Spinal cord (tissue), 10 donors: ENCODE results near the gene DPM1. TPM values are rescaled to one million over a fixed set of nuclear protein-coding genes. Genes with fewer than 3 reads are reported as not detected.

Experiments
- DNase-seq, 6 donors: peaks; one replicate each; pipeline versions ENCODE4 v3.0.0 to v3.0.0-alpha.2; 2013 to 2015; ENCODE audit warnings: low spot score in 6 of 6, low read depth in 4 of 6
- H3K27ac ChIP-seq: one replicate; pipeline ENCODE4 v1.5.1; 2013; ENCODE audit warnings: low read depth, low read length, control low read depth
- H3K27me3 ChIP-seq: one replicate; pipeline ENCODE4 v1.6.1; 2013; ENCODE audit warnings: low read length; ENCODE audit not compliant: control insufficient read depth, insufficient read depth
- H3K36me3 ChIP-seq: one replicate; pipeline ENCODE4 v1.6.1; 2013; ENCODE audit warnings: low read length; ENCODE audit not compliant: control insufficient read depth, insufficient read depth
- H3K4me1 ChIP-seq: one replicate; pipeline ENCODE4 v1.6.1; 2013; ENCODE audit warnings: low read length; ENCODE audit not compliant: control insufficient read depth, insufficient read depth
- H3K4me3 ChIP-seq: one replicate; pipeline ENCODE4 v1.5.1; 2013; ENCODE audit warnings: low read depth, low read length, control low read depth
- H3K9me3 ChIP-seq: one replicate; pipeline ENCODE4 v1.6.1; 2013; ENCODE audit warnings: low read length; ENCODE audit not compliant: control insufficient read depth, insufficient read depth
- WGBS: methylation state at CpG from one replicate; pipeline ENCODE4 v1.1.5; 2013; ENCODE audit warnings: missing lambda C conversion rate; ENCODE audit not compliant: insufficient coverage; 5-methylcytosine and 5-hydroxymethylcytosine counted together
- polyA plus RNA-seq, 2 donors: library from polyadenylated mRNA; unstranded; fragments of 120-200 nt; gene quantifications; one replicate each; pipeline ENCODE4 v1.2.1, GENCODE V29; 2013; ENCODE audit not compliant: insufficient read length in 2 of 2
- total RNA-seq, 2 donors: library from RNA; depleted of rRNA in 1 of 2; stranded (reverse); fragments of 120-200 nt in 1 of 2; fragments of >200 nt in 1 of 2; gene quantifications; one replicate each; pipeline versions ENCODE4 v1.2.3 to v1.2.4, GENCODE V29; 2013 to 2014
- donor health status: healthy.

The DPM1 gene
- total and polyA plus RNA-seq, 4 donors: 35.5 to 50.7 (median 43.2) TPM

GRCh38 chr20:50911716-50912115, 46.6 kb downstream of the DPM1 start:
- H3K4me3 ChIP-seq: no peak overlapping the region
- WGBS: 80% methylated on average over 1 of the region's 1 CpG
- H3K27me3 ChIP-seq: no peaks in the 10 kb centered on the region
- H3K27ac ChIP-seq: no peak overlapping the region
- peaks cover 3% of the 10 kb centered on the region for H3K4me1 ChIP-seq
- H3K9me3 ChIP-seq: no peaks in the 10 kb centered on the region
- DNase-seq: no peak
- peaks cover 7% of the 10 kb centered on the region for H3K36me3 ChIP-seq

GRCh38 chr20:50911030-50911429, 47.3 kb downstream of the DPM1 start:
- Histone ChIP-seq H3K27ac (no peak overlapping the region), H3K27me3 (no peaks in the 10 kb centered on the region), H3K9me3 (no peaks in the 10 kb centered on the region), H3K4me1 (peaks cover 3% of the 10 kb centered on the region), H3K4me3 (no peak overlapping the region), H3K36me3 (peaks cover 7% of the 10 kb centered on the region)
- no peak for DNase-seq
- 40% methylated on average over 1 of the region's 3 CpGs for WGBS

GRCh38 chr20:50909413-50909812, 48.9 kb downstream of the DPM1 start:
- H3K27me3 ChIP-seq: no peaks in the 10 kb centered on the region
- H3K36me3 ChIP-seq: peaks cover 9% of the 10 kb centered on the region
- peaks cover 3% of the 10 kb centered on the region for H3K4me1 ChIP-seq
- H3K27ac ChIP-seq: no peak overlapping the region
- no peaks in the 10 kb centered on the region for H3K9me3 ChIP-seq
- WGBS: no CpG with 5 or more reads among the region's 3 CpGs
- DNase-seq: no peak
- H3K4me3 ChIP-seq: no peak overlapping the region

- peak in 1 of 6 donors; percentile 20 for DNase-seq
- no peak overlapping the region for H3K27ac ChIP-seq
- H3K9me3 ChIP-seq: no peaks in the 10 kb centered on the region
- no peak overlapping the region for H3K4me3 ChIP-seq
- peaks cover 3% of the 10 kb centered on the region for H3K4me1 ChIP-seq
- H3K27me3 ChIP-seq: no peaks in the 10 kb centered on the region
- WGBS: 64% methylated on average over 4 of the region's 6 CpGs
- H3K36me3 ChIP-seq: peaks cover 10% of the 10 kb centered on the region
Measured at GRCh38 chr20:50904067-50904570, 54.2 kb downstream of the DPM1 start.

GRCh38 chr20:50903353-50904051, 54.8 kb downstream of the DPM1 start:
- Histone ChIP-seq H3K36me3 (peaks cover 12% of the 10 kb centered on the region), H3K9me3 (no peaks in the 10 kb centered on the region), H3K4me1 (peaks cover 3% of the 10 kb centered on the region), H3K4me3 (no peak overlapping the region), H3K27ac (no peak overlapping the region), H3K27me3 (no peaks in the 10 kb centered on the region)
- no peak for DNase-seq
- 73% methylated on average over 4 of the region's 8 CpGs for WGBS

- Histone ChIP-seq H3K9me3 (no peaks in the 10 kb centered on the region), H3K4me3 (no peak overlapping the region), H3K27ac (no peak overlapping the region), H3K4me1 (no peaks in the 10 kb centered on the region), H3K36me3 (peaks cover 17% of the 10 kb centered on the region), H3K27me3 (no peaks in the 10 kb centered on the region)
- no CpG with 5 or more reads among the region's 1 CpG for WGBS
- DNase-seq: no peak
Measured at GRCh38 chr20:50901301-50901700, 57.0 kb downstream of the DPM1 start.

GRCh38 chr20:50900261-50900660, 58.1 kb downstream of the DPM1 start:
- Histone ChIP-seq H3K27ac (no peak overlapping the region), H3K4me1 (no peaks in the 10 kb centered on the region), H3K36me3 (peaks cover 18% of the 10 kb centered on the region), H3K4me3 (no peak overlapping the region), H3K27me3 (no peaks in the 10 kb centered on the region), H3K9me3 (no peaks in the 10 kb centered on the region)
- DNase-seq: no peak
- no CpG with 5 or more reads among the region's 7 CpGs for WGBS

- Histone ChIP-seq H3K36me3 (peaks cover 25% of the 10 kb centered on the region), H3K27me3 (no peaks in the 10 kb centered on the region), H3K27ac (no peak overlapping the region), H3K4me1 (no peaks in the 10 kb centered on the region), H3K4me3 (no peak overlapping the region), H3K9me3 (no peaks in the 10 kb centered on the region)
- no CpG with 5 or more reads among the region's 1 CpG for WGBS
- DNase-seq: no peak
Measured at GRCh38 chr20:50898475-50898874, 59.9 kb downstream of the DPM1 start.

GRCh38 chr20:50895111-50895830, 63.1 kb downstream of the DPM1 start:
- Histone ChIP-seq H3K27me3 (no peaks in the 10 kb centered on the region), H3K27ac (no peak overlapping the region), H3K9me3 (no peaks in the 10 kb centered on the region), H3K36me3 (peaks cover 36% of the 10 kb centered on the region), H3K4me3 (no peak overlapping the region), H3K4me1 (no peaks in the 10 kb centered on the region)
- WGBS: 94% methylated on average over 3 of the region's 8 CpGs
- DNase-seq: no peak

- peaks cover 32% of the 10 kb centered on the region for H3K36me3 ChIP-seq
Measured at GRCh38 chr20:50893620-50894019, 64.7 kb downstream of the DPM1 start.

More at GRCh38 chr20:50893620-50894019, 64.7 kb downstream of the DPM1 start:
- Histone ChIP-seq H3K27me3 (no peaks in the 10 kb centered on the region), H3K27ac (no peak overlapping the region), H3K9me3 (no peaks in the 10 kb centered on the region), H3K4me3 (no peak overlapping the region), H3K4me1 (no peaks in the 10 kb centered on the region)
- no peak for DNase-seq
- 98% methylated on average over 6 of the region's 7 CpGs for WGBS
